ENCODE results near the gene SLC32A1. TPM values are rescaled to one million over a fixed set of nuclear protein-coding genes. Genes with fewer than 3 reads are reported as not detected.

SLC32A1 gene
- total and polyA plus RNA-seq, 2 donors (not counting 1 experiment from before 2014, with no cell fraction given): not detected

DNA sequence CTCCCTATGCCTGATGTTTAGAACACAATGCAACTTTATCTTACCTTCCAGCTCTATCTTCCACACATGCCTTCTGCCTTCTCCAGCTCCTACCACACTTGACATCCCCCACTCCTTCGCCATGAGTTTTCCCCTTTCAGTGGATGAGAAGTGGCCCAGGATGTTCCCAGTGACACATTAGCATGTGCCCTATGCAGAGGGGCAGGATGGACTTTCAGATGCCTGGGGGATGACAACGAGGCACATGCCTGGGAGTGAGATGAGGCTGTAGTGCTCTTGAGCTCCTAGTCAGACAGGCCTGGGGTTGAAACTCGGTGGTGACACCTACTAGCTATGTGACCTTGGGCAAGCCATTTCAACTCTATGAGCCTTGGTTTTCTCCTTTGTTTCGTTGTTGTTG lies 20.1 kb upstream of the SLC32A1 start:
- TF ChIP-seq, protein P1, sequence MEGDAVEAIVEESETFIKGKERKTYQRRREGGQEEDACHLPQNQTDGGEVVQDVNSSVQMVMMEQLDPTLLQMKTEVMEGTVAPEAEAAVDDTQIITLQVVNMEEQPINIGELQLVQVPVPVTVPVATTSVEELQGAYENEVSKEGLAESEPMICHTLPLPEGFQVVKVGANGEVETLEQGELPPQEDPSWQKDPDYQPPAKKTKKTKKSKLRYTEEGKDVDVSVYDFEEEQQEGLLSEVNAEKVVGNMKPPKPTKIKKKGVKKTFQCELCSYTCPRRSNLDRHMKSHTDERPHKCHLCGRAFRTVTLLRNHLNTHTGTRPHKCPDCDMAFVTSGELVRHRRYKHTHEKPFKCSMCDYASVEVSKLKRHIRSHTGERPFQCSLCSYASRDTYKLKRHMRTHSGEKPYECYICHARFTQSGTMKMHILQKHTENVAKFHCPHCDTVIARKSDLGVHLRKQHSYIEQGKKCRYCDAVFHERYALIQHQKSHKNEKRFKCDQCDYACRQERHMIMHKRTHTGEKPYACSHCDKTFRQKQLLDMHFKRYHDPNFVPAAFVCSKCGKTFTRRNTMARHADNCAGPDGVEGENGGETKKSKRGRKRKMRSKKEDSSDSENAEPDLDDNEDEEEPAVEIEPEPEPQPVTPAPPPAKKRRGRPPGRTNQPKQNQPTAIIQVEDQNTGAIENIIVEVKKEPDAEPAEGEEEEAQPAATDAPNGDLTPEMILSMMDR (conservative IDR thresholded peaks at IDR 0.05 in 1 of 2, IDR thresholded peaks at IDR 0.05 in 1 of 2; ENCODE audit: low read depth in 1 of 2, low read length in 2 of 2): no peak
- no peak for TF ChIP-seq EZH2 (IDR thresholded peaks at IDR 0.05; ENCODE audit: low read length, missing control alignments)
- H2AFZ ChIP-seq (ENCODE audit: low read length): no peak overlapping the region
- no peaks in the 10 kb centered on the region for H3K4me1 ChIP-seq (ENCODE audit: control insufficient read depth, extremely low read depth, insufficient read depth, low read length)
- H3K9me3 ChIP-seq (ENCODE audit: control insufficient read depth, insufficient read depth, low read depth, low read length): no peaks in the 10 kb centered on the region
- H3K9ac ChIP-seq (ENCODE audit: insufficient read depth, low read length): no peak overlapping the region
- no peak overlapping the region for H3K4me3 ChIP-seq (replicated peaks in 1 of 4; ENCODE audit: control extremely low read depth in 1 of 4, insufficient read depth in 1 of 4, low read depth in 3 of 4, low read length in 4 of 4)
- H3K79me2 ChIP-seq (ENCODE audit: control insufficient read depth, insufficient read depth, low read length): no peaks in the 10 kb centered on the region
- H3K27ac ChIP-seq (ENCODE audit: insufficient read depth, low read length): no peak overlapping the region
- no peak overlapping the region for H3K4me2 ChIP-seq (ENCODE audit: extremely low read depth, insufficient read depth, low read length)
- no peaks in the 10 kb centered on the region for H3K36me3 ChIP-seq (ENCODE audit: control insufficient read depth, insufficient read depth, low read length)
- peaks cover 8% of the 10 kb centered on the region for H3K27me3 ChIP-seq (ENCODE audit: control insufficient read depth, insufficient read depth, low read length)
- no peaks in the 10 kb centered on the region for H4K20me1 ChIP-seq (ENCODE audit: control insufficient read depth, extremely low read depth, insufficient read depth, low read length)
- no peak for DNase-seq (ENCODE audit: low read depth in 2 of 2)

DNA sequence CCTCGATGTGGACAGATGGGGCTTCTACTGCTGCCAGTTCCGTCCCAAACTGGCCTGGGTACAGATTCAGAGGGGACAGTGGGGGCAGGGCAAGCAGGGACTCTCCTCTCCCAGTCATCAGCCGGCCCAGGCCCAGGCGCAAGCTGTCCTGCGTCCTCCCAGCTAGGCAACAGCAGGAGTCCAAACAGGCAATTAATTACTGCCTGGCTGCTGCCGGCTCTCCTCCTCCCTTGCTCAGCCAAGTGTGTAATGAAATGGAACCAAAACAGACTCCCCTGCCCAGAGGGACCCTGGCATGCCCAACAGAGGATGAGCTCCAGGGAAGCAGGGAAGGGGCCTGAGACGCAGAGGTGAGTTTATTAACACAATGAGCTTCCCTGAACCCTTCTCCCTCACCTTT lies 17.8 kb upstream of the SLC32A1 start:
- no peaks in the 10 kb centered on the region for H4K20me1 ChIP-seq (ENCODE audit: control insufficient read depth, extremely low read depth, insufficient read depth, low read length)
- H2AFZ ChIP-seq (ENCODE audit: low read length): no peak overlapping the region
- no peak overlapping the region for H3K9ac ChIP-seq (ENCODE audit: insufficient read depth, low read length)
- H3K9me3 ChIP-seq (ENCODE audit: control insufficient read depth, insufficient read depth, low read depth, low read length): no peaks in the 10 kb centered on the region
- H3K27me3 ChIP-seq (ENCODE audit: control insufficient read depth, insufficient read depth, low read length): peaks cover 8% of the 10 kb centered on the region
- no peaks in the 10 kb centered on the region for H3K4me1 ChIP-seq (ENCODE audit: control insufficient read depth, extremely low read depth, insufficient read depth, low read length)
- H3K36me3 ChIP-seq (ENCODE audit: control insufficient read depth, insufficient read depth, low read length): no peaks in the 10 kb centered on the region
- H3K79me2 ChIP-seq (ENCODE audit: control insufficient read depth, insufficient read depth, low read length): no peaks in the 10 kb centered on the region
- no peak overlapping the region for H3K4me3 ChIP-seq (replicated peaks in 1 of 4; ENCODE audit: control extremely low read depth in 1 of 4, insufficient read depth in 1 of 4, low read depth in 3 of 4, low read length in 4 of 4)
- H3K4me2 ChIP-seq (ENCODE audit: extremely low read depth, insufficient read depth, low read length): no peak overlapping the region
- TF ChIP-seq, protein P1 (conservative IDR thresholded peaks at IDR 0.05 in 1 of 2, IDR thresholded peaks at IDR 0.05 in 1 of 2; ENCODE audit: low read depth in 1 of 2, low read length in 2 of 2): no peak
- no peak for TF ChIP-seq EZH2 (IDR thresholded peaks at IDR 0.05; ENCODE audit: low read length, missing control alignments)
- no peak overlapping the region for H3K27ac ChIP-seq (ENCODE audit: insufficient read depth, low read length)
- no peak for DNase-seq (ENCODE audit: low read depth in 2 of 2)

DNA sequence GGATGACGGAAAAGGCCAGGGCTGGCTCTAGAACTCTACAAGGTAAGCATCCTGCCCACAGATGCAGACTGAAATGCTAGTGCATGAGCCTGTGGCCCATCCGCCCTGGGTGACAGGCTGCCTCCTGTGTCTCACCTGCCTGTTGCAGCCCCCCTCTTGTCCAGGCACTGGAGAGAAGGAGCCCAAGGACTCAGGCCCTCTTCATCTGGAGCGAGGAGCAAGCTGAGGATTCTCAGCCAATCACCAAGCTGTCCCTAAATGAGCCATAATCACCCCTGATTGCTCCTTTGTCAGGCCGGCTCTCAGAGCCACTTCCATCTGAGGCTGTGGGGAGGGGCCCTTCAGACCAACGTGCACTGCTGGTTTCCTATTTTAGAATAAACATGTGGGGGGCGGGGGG lies 10.0 kb upstream of the SLC32A1 start:
- TF ChIP-seq EZH2 (IDR thresholded peaks at IDR 0.05; ENCODE audit: low read length, missing control alignments): no peak
- TF ChIP-seq, protein P1 (conservative IDR thresholded peaks at IDR 0.05 in 1 of 2, IDR thresholded peaks at IDR 0.05 in 1 of 2; ENCODE audit: low read depth in 1 of 2, low read length in 2 of 2): no peak
- H3K36me3 ChIP-seq (ENCODE audit: control insufficient read depth, insufficient read depth, low read length): no peaks in the 10 kb centered on the region
- H4K20me1 ChIP-seq (ENCODE audit: control insufficient read depth, extremely low read depth, insufficient read depth, low read length): no peaks in the 10 kb centered on the region
- no peak overlapping the region for H3K27ac ChIP-seq (ENCODE audit: insufficient read depth, low read length)
- H3K4me1 ChIP-seq (ENCODE audit: control insufficient read depth, extremely low read depth, insufficient read depth, low read length): no peaks in the 10 kb centered on the region
- no peak overlapping the region for H3K4me2 ChIP-seq (ENCODE audit: extremely low read depth, insufficient read depth, low read length)
- H3K9ac ChIP-seq (ENCODE audit: insufficient read depth, low read length): no peak overlapping the region
- no peaks in the 10 kb centered on the region for H3K79me2 ChIP-seq (ENCODE audit: control insufficient read depth, insufficient read depth, low read length)
- peaks cover 6% of the 10 kb centered on the region for H3K27me3 ChIP-seq (ENCODE audit: control insufficient read depth, insufficient read depth, low read length)
- DNase-seq (ENCODE audit: low read depth in 2 of 2): no peak
- no peak overlapping the region for H3K4me3 ChIP-seq (replicated peaks in 1 of 4; ENCODE audit: control extremely low read depth in 1 of 4, insufficient read depth in 1 of 4, low read depth in 3 of 4, low read length in 4 of 4)
- no peaks in the 10 kb centered on the region for H3K9me3 ChIP-seq (ENCODE audit: control insufficient read depth, insufficient read depth, low read depth, low read length)
- no peak overlapping the region for H2AFZ ChIP-seq (ENCODE audit: low read length)

Data from fibroblast of lung (primary cell).